Measurements from ENCODE around the gene LMO7.

The LMO7 gene

GRCh38 chr13:75635828-75636435, at the start of gene LMO7:
Gene LMO7 (plus strand): TSS chr13:75636330. CDS start chr13:75636658, 328 bp downstream.
- peak in 1 of 2 donors; percentile 12 for DNase-seq (ENCODE audit: low read depth in 2 of 2, low spot score in 1 of 2)

DNA sequence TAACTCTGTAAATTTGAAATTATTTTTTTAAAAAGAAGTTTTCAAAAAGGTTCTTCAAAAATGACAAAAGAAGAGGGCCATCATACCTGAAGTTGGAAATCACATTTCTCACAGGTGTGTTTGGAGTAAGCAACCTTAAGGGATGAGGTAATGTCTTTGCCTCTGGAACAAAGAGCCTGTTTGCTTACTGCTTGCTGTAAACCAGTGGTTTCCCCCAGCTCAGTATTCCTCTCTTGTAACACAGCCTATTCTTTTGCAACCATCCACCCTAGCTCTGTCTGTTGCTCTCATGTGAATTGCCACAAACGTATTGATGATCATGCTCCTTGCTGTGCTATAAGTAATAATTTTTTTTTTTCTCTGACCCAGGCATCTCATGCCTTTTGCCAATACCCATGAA, 48.5 kb upstream of the LMO7 start:
- DNase-seq (ENCODE audit: low read depth in 2 of 2, low spot score in 1 of 2) = no peak

DNA sequence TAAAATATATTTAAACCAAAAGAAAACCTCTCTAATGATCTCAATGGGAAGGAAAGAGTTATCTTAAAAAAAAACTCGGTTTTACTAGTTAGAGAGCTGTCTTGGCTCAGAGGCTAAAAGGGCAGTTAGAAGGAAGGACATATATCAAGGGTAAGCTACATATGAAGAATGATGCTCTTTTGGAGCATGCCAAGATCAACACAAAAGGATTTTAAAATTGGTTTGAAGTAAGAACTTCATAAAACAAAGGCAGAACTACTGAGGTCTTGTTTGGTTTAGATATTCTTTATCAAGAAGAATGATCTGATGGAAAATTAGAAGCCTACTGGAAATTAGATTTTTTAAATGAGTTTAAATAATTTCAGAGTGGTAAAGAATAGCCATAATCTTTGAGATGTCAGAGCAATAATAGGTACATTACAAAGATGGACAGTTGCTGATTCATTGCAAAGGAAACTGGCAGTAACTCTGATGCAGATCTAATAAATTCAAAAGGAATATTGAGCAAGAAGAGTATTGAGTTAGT, 39.4 kb upstream of the LMO7 start:
- no peak for DNase-seq (ENCODE audit: low read depth in 2 of 2, low spot score in 1 of 2)

DNA sequence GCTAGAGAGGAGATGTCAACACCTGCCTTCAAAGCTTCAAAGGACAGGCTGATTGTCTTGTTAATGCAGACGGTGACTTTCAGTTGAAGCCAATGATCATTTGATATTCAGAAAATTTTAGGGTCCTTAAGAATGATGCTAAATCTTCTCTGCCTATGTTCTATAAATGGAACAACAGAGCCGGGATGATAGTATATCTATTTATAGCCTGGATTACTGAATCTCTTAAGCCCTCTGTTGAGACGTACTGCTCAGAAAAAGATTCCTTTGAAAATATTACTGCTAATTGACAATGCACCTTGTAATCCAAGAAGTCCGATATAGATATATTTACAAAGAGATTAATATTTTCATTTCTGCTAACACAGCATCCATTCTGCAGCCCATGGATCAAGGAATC, 35.8 kb upstream of the LMO7 start:
- no peak for DNase-seq (ENCODE audit: low read depth in 2 of 2, low spot score in 1 of 2)

DNA sequence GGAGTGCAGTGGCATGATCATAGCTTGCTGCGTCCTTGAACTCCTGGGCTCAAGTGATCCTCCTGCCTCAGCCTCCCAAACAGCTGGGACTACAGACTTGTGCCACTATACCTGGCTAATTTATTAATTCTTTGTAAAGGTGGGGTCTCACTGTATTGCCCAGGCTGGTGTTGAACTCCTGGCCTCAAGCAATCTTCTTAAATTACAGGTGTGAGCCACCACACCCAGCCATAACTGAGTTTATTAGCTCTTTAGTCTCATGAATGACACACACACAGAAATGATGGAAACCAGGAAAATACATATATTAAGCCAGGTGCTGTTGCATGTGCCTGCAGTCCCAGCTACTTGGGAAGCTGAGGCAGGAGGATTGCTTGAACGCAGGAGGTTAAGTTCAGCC, 33.1 kb upstream of the LMO7 start:
- DNase-seq (ENCODE audit: low read depth in 2 of 2, low spot score in 1 of 2) = no peak

DNA sequence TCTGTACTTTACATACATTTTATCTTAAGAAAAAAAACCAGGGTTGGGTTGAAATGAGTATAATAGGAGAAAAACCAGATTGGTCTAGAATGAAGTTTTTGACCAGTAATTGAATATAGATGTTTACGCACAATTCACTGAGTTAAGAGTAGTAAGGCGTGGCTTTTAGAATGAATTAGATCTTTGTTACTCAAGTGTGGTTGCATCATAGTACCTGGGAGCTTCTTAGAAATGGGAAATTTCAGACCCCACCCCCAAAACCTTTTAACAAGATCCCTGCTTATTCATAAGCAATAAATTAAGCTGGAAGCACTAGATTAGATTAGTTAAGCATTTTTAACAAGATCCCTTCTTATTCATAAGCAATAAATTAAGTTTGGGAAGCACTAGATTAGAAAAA, 28.7 kb upstream of the LMO7 start:
- no peak for DNase-seq (ENCODE audit: low read depth in 2 of 2, low spot score in 1 of 2)

GRCh38 chr13:75610466-75610865, 25.7 kb upstream of the LMO7 start:
- no peak for DNase-seq (ENCODE audit: low read depth in 2 of 2, low spot score in 1 of 2)

DNA sequence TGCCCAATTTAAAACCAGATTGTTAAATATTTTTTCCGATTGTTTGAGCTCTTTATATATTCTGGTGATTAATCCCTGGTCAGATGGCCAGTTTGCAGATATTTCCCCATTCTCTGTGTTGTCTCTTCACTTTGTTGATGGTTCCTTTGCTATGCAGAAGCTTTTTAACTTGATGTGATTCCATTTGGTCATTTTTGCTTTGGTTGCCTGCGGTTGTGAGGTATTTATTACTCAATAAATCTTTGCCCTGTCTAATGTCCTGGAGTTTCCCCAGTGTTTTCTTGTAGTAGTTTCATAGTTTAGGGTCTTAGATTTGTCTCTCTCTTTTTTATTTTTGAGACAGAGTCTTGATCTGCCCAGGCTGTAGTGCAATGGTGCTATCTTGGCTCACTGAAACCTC, 23.8 kb upstream of the LMO7 start:
- DNase-seq (ENCODE audit: low read depth in 2 of 2, low spot score in 1 of 2) = no peak

DNA sequence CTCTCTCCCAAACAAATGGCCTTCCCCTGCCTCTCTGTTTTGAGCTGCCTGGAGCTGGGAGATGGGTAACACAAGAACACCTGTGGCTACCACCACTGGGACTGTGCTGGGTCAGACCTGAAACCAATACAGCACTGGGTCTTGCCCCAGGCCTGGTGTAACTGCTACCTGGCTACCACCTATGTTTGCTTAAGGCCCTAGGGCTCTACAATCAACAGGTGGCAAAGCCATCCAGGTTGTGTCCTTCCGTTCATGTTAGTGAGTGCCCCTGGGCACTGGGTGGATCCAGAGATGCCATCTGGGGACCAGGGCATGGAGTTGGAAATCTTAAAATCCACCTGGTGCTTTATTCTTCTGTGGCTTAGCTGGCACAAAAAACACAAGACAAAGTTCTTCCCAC, 18.9 kb upstream of the LMO7 start:
- no peak for DNase-seq (ENCODE audit: low read depth in 2 of 2, low spot score in 1 of 2)

GRCh38 chr13:75618308-75618707, 17.8 kb upstream of the LMO7 start:
- DNase-seq (ENCODE audit: low read depth in 2 of 2, low spot score in 1 of 2) = no peak

DNA sequence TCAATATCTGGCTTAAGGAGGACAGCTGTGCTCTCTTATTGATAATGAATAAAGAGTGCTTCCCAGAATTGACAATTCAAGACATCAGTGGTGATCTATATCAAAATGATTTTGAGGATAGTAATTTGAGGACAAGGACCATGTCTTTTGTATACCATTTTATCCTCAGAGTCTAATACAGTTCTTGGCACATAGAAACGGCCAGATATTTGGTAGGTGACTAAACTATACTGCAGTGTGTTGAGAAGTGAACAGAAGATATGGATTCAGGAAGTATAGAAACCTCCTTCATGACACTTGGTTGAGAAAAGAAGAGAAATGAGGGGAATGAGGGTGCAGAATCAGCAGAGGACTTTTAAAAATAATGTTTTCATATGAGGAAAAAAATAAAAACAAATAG, 16.1 kb upstream of the LMO7 start:
- DNase-seq (ENCODE audit: low read depth in 2 of 2, low spot score in 1 of 2) = no peak

DNA sequence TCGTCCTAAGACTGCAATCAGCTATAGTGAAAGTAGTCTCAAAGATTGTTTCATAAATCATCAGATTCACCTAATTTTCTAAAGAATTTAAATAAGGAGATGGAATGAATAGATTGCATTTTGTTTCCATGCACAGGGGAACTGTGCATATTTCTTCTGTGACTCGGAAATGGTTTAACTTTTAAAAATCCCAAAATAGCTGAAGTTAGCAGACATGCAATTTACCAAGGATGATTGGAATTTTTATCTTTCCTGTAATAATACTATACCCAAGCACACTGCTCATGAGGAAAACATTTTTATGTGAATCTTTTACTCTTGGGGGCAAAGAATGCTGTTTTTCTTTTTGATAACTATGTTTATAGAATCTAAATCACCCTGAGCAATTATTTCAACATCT, 15.0 kb upstream of the LMO7 start:
- DNase-seq (ENCODE audit: low read depth in 2 of 2, low spot score in 1 of 2) = no peak

DNA sequence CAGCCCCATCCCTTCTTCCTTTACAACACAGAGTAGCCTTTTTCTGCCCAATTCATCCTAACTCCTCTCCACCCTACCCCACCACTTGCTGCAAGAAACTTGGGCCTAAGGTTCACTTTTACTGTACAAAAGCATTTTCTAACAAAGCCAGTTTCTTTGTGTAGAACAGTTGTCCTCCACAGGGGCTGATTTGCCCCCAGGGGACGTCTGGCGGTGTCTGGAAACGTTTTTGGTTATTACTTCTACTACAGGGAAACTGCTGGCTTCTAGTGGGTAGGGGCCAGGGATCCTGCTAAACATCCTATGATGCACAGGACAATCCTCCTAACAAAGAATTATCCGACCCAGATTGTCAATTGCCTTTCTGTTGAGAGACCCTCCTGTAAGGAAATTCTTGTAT, 7.3 kb upstream of the LMO7 start:
- DNase-seq (ENCODE audit: low read depth in 2 of 2, low spot score in 1 of 2) = no peak

GRCh38 chr13:75633285-75633684, 2.8 kb upstream of the LMO7 start:
- DNase-seq (ENCODE audit: low read depth in 2 of 2, low spot score in 1 of 2) = no peak

- DNase-seq (ENCODE audit: low read depth in 2 of 2, low spot score in 1 of 2) = no peak
Observed at GRCh38 chr13:75635101-75635827, 866 bp upstream of the LMO7 start.

GRCh38 chr13:75636436-75637180, 478 bp downstream of the LMO7 start:
- no peak for DNase-seq (ENCODE audit: low read depth in 2 of 2, low spot score in 1 of 2)

- DNase-seq (ENCODE audit: low read depth in 2 of 2, low spot score in 1 of 2) = no peak
Observed at GRCh38 chr13:75637181-75637750, 1.1 kb downstream of the LMO7 start.

DNA sequence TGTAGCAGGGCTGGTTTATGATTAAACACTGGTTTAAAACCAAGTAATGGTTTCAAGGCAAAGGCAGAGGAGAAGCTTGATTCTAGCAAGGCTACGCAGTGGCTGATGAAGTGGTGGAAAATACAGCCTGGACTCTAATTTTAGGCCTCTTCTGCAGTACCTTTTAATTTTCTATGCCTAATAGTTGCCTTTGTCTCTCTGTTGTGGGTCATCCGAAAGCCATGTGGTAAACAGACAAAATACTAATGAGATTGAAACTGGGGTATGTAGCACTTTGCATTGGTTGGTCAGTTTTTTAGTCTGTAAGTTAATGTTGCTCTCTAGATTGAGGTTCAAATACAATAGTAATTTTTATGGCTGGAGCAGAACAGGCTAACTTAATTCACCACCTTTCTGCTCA, 3.3 kb downstream of the LMO7 start:
- DNase-seq (ENCODE audit: low read depth in 2 of 2, low spot score in 1 of 2) = no peak

DNA sequence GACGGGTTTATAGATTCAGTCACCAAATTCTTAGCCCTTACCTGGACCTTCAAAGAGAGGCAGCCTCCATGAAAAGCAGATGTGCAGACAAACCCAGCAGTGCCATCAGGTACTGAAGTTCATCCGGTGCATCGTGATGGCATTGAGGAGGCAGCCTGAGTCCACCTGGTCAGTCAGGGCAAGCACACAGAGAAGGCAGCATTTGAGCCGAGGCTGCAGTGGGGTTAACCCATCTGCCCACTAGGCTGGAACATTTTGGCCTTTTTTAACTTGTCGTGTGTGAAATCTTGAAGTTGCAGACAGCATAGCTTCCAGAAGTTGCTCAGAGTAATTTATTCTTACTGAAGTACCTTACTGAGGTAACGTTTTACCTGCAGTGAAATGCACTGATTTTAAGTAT, 4.9 kb downstream of the LMO7 start:
- DNase-seq (ENCODE audit: low read depth in 2 of 2, low spot score in 1 of 2) = no peak

- no peak for DNase-seq (ENCODE audit: low read depth in 2 of 2, low spot score in 1 of 2)
Observed at GRCh38 chr13:75643182-75643581, 7.1 kb downstream of the LMO7 start.

- no peak for DNase-seq (ENCODE audit: low read depth in 2 of 2, low spot score in 1 of 2)
Observed at GRCh38 chr13:75643693-75644092, 7.6 kb downstream of the LMO7 start.

DNA sequence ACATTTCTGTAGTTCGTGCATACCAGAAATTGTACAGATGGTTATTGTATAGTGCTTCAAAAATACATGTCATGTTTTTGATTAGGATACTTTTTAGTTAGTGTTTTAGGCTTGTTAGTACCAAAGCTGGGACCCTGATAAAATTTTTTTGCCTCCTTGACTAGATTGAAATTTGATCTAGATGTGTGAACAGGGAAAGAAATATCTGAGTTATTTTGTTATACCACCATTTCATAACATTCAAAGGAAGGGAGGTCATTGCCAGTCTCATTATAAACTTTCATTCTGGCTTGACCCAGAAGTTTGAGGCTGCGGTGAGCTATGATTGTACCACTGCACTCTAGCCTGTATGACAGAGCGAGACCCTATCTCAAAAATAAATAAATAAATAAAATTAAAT, 9.0 kb downstream of the LMO7 start:
- DNase-seq (ENCODE audit: low read depth in 2 of 2, low spot score in 1 of 2) = no peak

Measured in stimulated activated CD8-positive, alpha-beta memory T cell treated with anti-CD3 and anti-CD28 coated beads, Interleukin-4, amount 100 ng/mL, for 4 hours (primary cell).